K562 (cell line): ENCODE measurements around the gene MYMX. TPM values are rescaled to one million over a fixed set of nuclear protein-coding genes. Genes with fewer than 3 reads are reported as not detected.

Source experiments
- JUND ChIP-seq, 2 experiments: IDR thresholded peaks; 2 replicates in 1 of 2; 3 replicates in 1 of 2; pipeline ENCODE4 v1.6.1; 2011; ENCODE audit warnings: borderline replicate concordance in 2 of 2, low read depth in 2 of 2, low read length in 2 of 2, improper control_type of control experiment in 1 of 2, missing biosample characterization in 1 of 2, missing genetic modification characterization in 1 of 2, missing genetic modification reagents in 1 of 2
- MTF1 ChIP-seq: fragments of 250-450 bp; sonication (Bioruptor Pico); IDR thresholded peaks from 2 replicates; pipeline ENCODE4 v1.9.0; 2021; ENCODE audit warnings: moderate library complexity, mild to moderate bottlenecking, inconsistent platforms, borderline replicate concordance
- SNAPC5 ChIP-seq: fragments of 250-450 bp; sonication (Bioruptor Pico); IDR thresholded peaks from 2 replicates; pipeline ENCODE4 v1.8.0; 2021; ENCODE audit warnings: moderate library complexity, mild to moderate bottlenecking, inconsistent platforms
- THRB ChIP-seq: fragments of 450-650 bp; formaldehyde crosslinking; conservative IDR thresholded peaks from 2 replicates; pipeline ENCODE4 v1.4.0; 2022; ENCODE audit warnings: mild to moderate bottlenecking, missing genetic modification characterization
- ZBTB11 ChIP-seq, 3 experiments: fragments of 200-800 bp in 1 of 3; fragments of 250-450 bp in 1 of 3; fragments of 450-650 bp in 1 of 3; sonication (Bioruptor Pico) in 1 of 3; sonication (Bioruptor generic) in 1 of 3; formaldehyde crosslinking in 1 of 3; IDR thresholded peaks; 2 replicates each; pipeline versions ENCODE4 v1.6.1 to v1.8.0; 2016 to 2022; ENCODE audit warnings: mild to moderate bottlenecking in 2 of 3, missing genetic modification characterization in 2 of 3, missing compliant biosample characterization in 1 of 3, moderate library complexity in 1 of 3
- ZNF589 ChIP-seq: fragments of 200-800 bp; sonication (Bioruptor generic); IDR thresholded peaks from 2 replicates; pipeline ENCODE4 v1.6.1; 2016; ENCODE audit warnings: low read depth, missing genetic modification characterization, missing compliant biosample characterization
- polyA plus RNA-seq, 8 experiments: library from polyadenylated mRNA; depleted of rRNA in 4 of 8; stranded (reverse) in 5 of 8; unstranded in 3 of 8; fragments of >200 nt; fragmentation: Nextera tagmentation in 2 of 8; fragmentation: Illumina TruSeq in 1 of 8; extraction: Ambion mirVana in 2 of 8; extraction: Trizol in 1 of 8; gene quantifications; 2 replicates each; pipeline versions ENCODE4 v1.2.1 to v1.2.3, GENCODE V29; 2011 to 2014; ENCODE audit warnings: inconsistent platforms in 1 of 8, missing spikeins in 1 of 8
- total RNA-seq, 7 experiments: library from RNA; depleted of rRNA in 6 of 7; stranded (reverse); fragments of >200 nt in 6 of 7; fragmentation: Illumina TruSeq in 2 of 7; extraction: Trizol in 2 of 7; gene quantifications; 2 replicates each; pipeline versions ENCODE4 v1.2.1 to v1.2.3, GENCODE V29; 2011 to 2021; ENCODE audit warnings: low replicate concordance in 1 of 7

Gene MYMX
- total and polyA plus RNA-seq, 9 of the 15 experiments (the other 6 are each of a cell fraction or from before 2014, with no cell fraction given) = 0.12 TPM; not detected in 8

- TF ChIP-seq ZBTB11 (CRISPR knock-in tag; IDR thresholded peaks at IDR 0.05) (peak in 1 of 3 experiments; percentile 50; a peak in 1 of 6 replicates), THRB (CRISPR knock-in tag) (0 out of 2 replicates have a peak, but pooled peaks have one; percentile 15), SNAPC5 (CRISPR knock-in tag) (no peak), ZNF589 (CRISPR knock-in tag) (no peak), MTF1 (CRISPR knock-in tag) (no peak), JUND (IDR thresholded peaks at IDR 0.05; ENCODE audit: borderline replicate concordance, low read depth, low read length) (no peak), JUND (tag; IDR thresholded peaks at IDR 0.05; ENCODE audit: borderline replicate concordance, low read depth, low read length) (no peak)
- TF ChIP-seq, all 486 proteins: peak for 122
Observed at GRCh38 chr6:44219053-44219814, 2.5 kb downstream of the MYMX start (continued).
